GM12878 (cell line): ENCODE data around the gene S100B. TPM values are rescaled to one million over a fixed set of nuclear protein-coding genes. Genes with fewer than 3 reads are reported as not detected.

Experiments
- ATAC-seq: fragments of 200-7000 bp; cut with Tn5 transposase; 3 replicates; pipeline ENCODE4 v1.9.1; 2020; ENCODE audit warnings: mild to moderate bottlenecking, moderate library complexity
- BruUV-seq: library from RNA; stranded (reverse); fragments of 400-500 nt; replicated peaks from 2 replicates; lab custom pipeline; 2021; lab: Mats Ljungman, UMichigan
- CTCF ChIA-PET: fragments of 300-600 bp; sonication (Branson Sonifier 250); formaldehyde crosslinking; extraction: SDS; loops from one replicate; lab custom pipeline; 2021; ENCODE audit warnings: inconsistent platforms; lab: Yijun Ruan, JAX
- POLR2A ChIA-PET: fragments of 350-600 bp; formaldehyde crosslinking; extraction: SDS; loops from one replicate; lab custom pipeline; 2021; ENCODE audit warnings: inconsistent platforms; lab: Charles Lee
- RAD21 ChIA-PET: fragments of 300-600 bp; sonication (Branson Sonifier 250); formaldehyde crosslinking; loops from one replicate; lab custom pipeline; 2023; ENCODE audit warnings: antibody characterized with exemption; ENCODE audit not compliant: unreplicated experiment; lab: Charles Lee
- SMC1A ChIA-PET: fragments of 300-600 bp; sonication (Branson Sonifier 250); formaldehyde crosslinking; loops from one replicate; lab custom pipeline; 2023; ENCODE audit not compliant: unreplicated experiment, uncharacterized antibody; lab: Charles Lee
- DNase-seq: peaks from one replicate; pipeline ENCODE4 v3.0.0-alpha.2; 2011; ENCODE audit warnings: low read depth, low spot score
- FAIRE-seq: peaks from 3 replicates; lab custom pipeline; 2011; peaks lifted over from hg19 to GRCh38; lab: Jason Lieb, UNC
- H2AFZ ChIP-seq: 2 replicates; pipeline ENCODE4 v1.6.0; 2011; ENCODE audit warnings: low read depth, low read length, control low read depth; ENCODE audit not compliant: control insufficient read depth
- H3K27ac ChIP-seq: 2 replicates; pipeline ENCODE4 v1.5.1; 2011; ENCODE audit warnings: control low read depth; ENCODE audit not compliant: control insufficient read depth, insufficient read depth
- H3K27me3 ChIP-seq, 2 experiments: replicated peaks in 1 of 2; 2 replicates each; pipeline versions ENCODE4 v1.6.0 to v1.6.1; 2011; ENCODE audit warnings: low read length in 1 of 2; ENCODE audit not compliant: control insufficient read depth in 2 of 2, insufficient read depth in 2 of 2
- H3K36me3 ChIP-seq, 2 experiments: 2 replicates each; pipeline ENCODE4 v1.5.1; 2011; ENCODE audit warnings: low read length in 1 of 2; ENCODE audit not compliant: control insufficient read depth in 2 of 2, insufficient read depth in 2 of 2
- H3K4me1 ChIP-seq: 2 replicates; pipeline ENCODE4 v1.6.1; 2011; ENCODE audit warnings: mild to moderate bottlenecking, low read length, moderate library complexity, mixed read lengths; ENCODE audit not compliant: control insufficient read depth, insufficient read depth
- H3K4me2 ChIP-seq: 2 replicates; pipeline ENCODE4 v1.6.0; 2011; ENCODE audit warnings: control low read depth; ENCODE audit not compliant: control insufficient read depth, insufficient read depth
- H3K4me3 ChIP-seq: fragments of 200-600 bp; sonication (generic); 2 replicates; pipeline ENCODE4 v1.5.1; 2016
- H3K79me2 ChIP-seq: 2 replicates; pipeline ENCODE4 v1.6.0; 2011; ENCODE audit warnings: low read length; ENCODE audit not compliant: control insufficient read depth, insufficient read depth
- H3K9ac ChIP-seq: 2 replicates; pipeline ENCODE4 v1.8.0; 2011; ENCODE audit warnings: low read length, control low read depth, mixed read lengths; ENCODE audit not compliant: control insufficient read depth, insufficient read depth
- H3K9me3 ChIP-seq: replicated peaks from 3 replicates; pipeline ENCODE4 v1.5.1; 2011; ENCODE audit warnings: mild to moderate bottlenecking, low read length; ENCODE audit not compliant: control insufficient read depth, insufficient read depth
- H4K20me1 ChIP-seq: 2 replicates; pipeline ENCODE4 v1.6.0; 2011; ENCODE audit not compliant: control insufficient read depth, insufficient read depth
- ASH2L ChIP-seq: fragments of 300-600, 200-600 bp; sonication (generic); IDR thresholded peaks from 2 replicates; pipeline ENCODE4 v1.6.1; 2017; ENCODE audit warnings: low read depth, mild to moderate bottlenecking, borderline replicate concordance
- CREM ChIP-seq: IDR thresholded peaks from 2 replicates; pipeline ENCODE4 v1.6.1; 2014; ENCODE audit warnings: antibody characterized with exemption, low read depth
- ELK1 ChIP-seq: IDR thresholded peaks from 2 replicates; pipeline ENCODE4 v1.6.1; 2012; ENCODE audit warnings: low read depth, low read length, improper control_type of control experiment
- EP300 ChIP-seq, 2 experiments: fragments of 150-350 bp in 1 of 2; IDR thresholded peaks; 2 replicates each; pipeline ENCODE4 v1.6.1; 2011 to 2012; ENCODE audit warnings: low read depth in 2 of 2, low read length in 2 of 2, borderline replicate concordance in 1 of 2, improper control_type of control experiment in 1 of 2, inconsistent platforms in 1 of 2; ENCODE audit not compliant: control insufficient read depth in 1 of 2
- HDAC2 ChIP-seq: fragments of 200-600 bp; sonication (generic); IDR thresholded peaks from 2 replicates; pipeline ENCODE4 v1.6.1; 2017
- HDGF ChIP-seq: fragments of 450-650 bp; IDR thresholded peaks from 2 replicates; pipeline ENCODE4 v1.6.1; 2016; ENCODE audit warnings: antibody characterized with exemption
- IKZF2 ChIP-seq, 2 experiments: fragments of 450-650 bp; IDR thresholded peaks; 2 replicates each; pipeline ENCODE4 v1.6.1; 2017; ENCODE audit warnings: mild to moderate bottlenecking in 2 of 2, moderate library complexity in 2 of 2
- KAT2A ChIP-seq: conservative IDR thresholded peaks from 2 replicates; pipeline ENCODE4 v1.6.1; 2011; ENCODE audit warnings: low read depth, low read length; ENCODE audit not compliant: control insufficient read depth
- LARP7 ChIP-seq: fragments of 450-650 bp; IDR thresholded peaks from 2 replicates; pipeline ENCODE4 v1.6.1; 2017; ENCODE audit warnings: mild to moderate bottlenecking
- NFIC ChIP-seq: IDR thresholded peaks from 2 replicates; pipeline ENCODE4 v1.6.1; 2012; ENCODE audit warnings: low read depth, mild to moderate bottlenecking, inconsistent platforms, low read length, moderate library complexity
- NR2C2 ChIP-seq: IDR thresholded peaks from 2 replicates; pipeline ENCODE4 v1.6.1; 2011; ENCODE audit warnings: borderline replicate concordance, low read depth; ENCODE audit not compliant: control insufficient read depth, insufficient read length
- RBBP5 ChIP-seq: fragments of 200-600 bp; sonication (generic); conservative IDR thresholded peaks from 2 replicates; pipeline ENCODE4 v1.6.1; 2016
- SIX5 ChIP-seq: IDR thresholded peaks from 2 replicates; pipeline ENCODE4 v1.6.1; 2011; ENCODE audit warnings: mild to moderate bottlenecking, low read depth, low read length, moderate library complexity; ENCODE audit not compliant: severe bottlenecking
- SMAD1 ChIP-seq: fragments of 450-650 bp; IDR thresholded peaks from 2 replicates; pipeline ENCODE4 v1.6.1; 2018; ENCODE audit warnings: mild to moderate bottlenecking, low read depth; ENCODE audit not compliant: partially characterized antibody
- SREBF1 ChIP-seq: IDR thresholded peaks from 2 replicates; pipeline ENCODE4 v1.6.1; 2012; ENCODE audit warnings: mild to moderate bottlenecking, low read length
- SRF ChIP-seq, 2 experiments: IDR thresholded peaks; 2 replicates each; pipeline ENCODE4 v1.6.1; 2011; ENCODE audit warnings: low read depth in 2 of 2, low read length in 2 of 2, mild to moderate bottlenecking in 1 of 2, moderate library complexity in 1 of 2
- ZBED1 ChIP-seq: IDR thresholded peaks from 2 replicates; pipeline ENCODE4 v1.6.1; 2016; ENCODE audit warnings: borderline replicate concordance
- WGBS: methylation state at CpG from one replicate; pipeline ENCODE4 v1.1.6; 2016; ENCODE audit warnings: low lambda C conversion rate; ENCODE audit not compliant: insufficient replicate concordance, insufficient coverage; ENCODE audit errors: missing lambda C conversion rate; 5-methylcytosine and 5-hydroxymethylcytosine counted together
- in situ Hi-C: fragments of 300-500 bp; cut with MboI; formaldehyde crosslinking; loops from 9 replicates; pipeline ENCODE4 v1.14.3; 2018; ENCODE audit warnings: mixed read lengths
- intact Hi-C: fragments of 100-400 bp; cut with micrococcal nuclease; formaldehyde crosslinking; loops from one replicate; pipeline ENCODE4 v1.14.2; 2022; ENCODE audit not compliant: unreplicated experiment
- polyA plus RNA-seq, 11 experiments: library from polyadenylated mRNA; depleted of rRNA in 4 of 11; unstranded in 6 of 11; stranded (reverse) in 5 of 11; fragments of >200 nt; fragmentation: Nextera tagmentation in 4 of 11; fragmentation: Illumina TruSeq in 1 of 11; extraction: Ambion mirVana in 4 of 11; extraction: Trizol in 1 of 11; gene quantifications; 1 replicate in 1 of 11; 2 replicates in 10 of 11; pipeline versions ENCODE4 v1.2.1 to v1.2.3, GENCODE V29; 2011 to 2016; ENCODE audit warnings: inconsistent platforms in 2 of 11, missing spikeins in 2 of 11, low read depth in 1 of 11
- total RNA-seq, 4 experiments: library from RNA; depleted of rRNA in 3 of 4; stranded (reverse); fragments of >200 nt in 3 of 4; fragmentation: Illumina TruSeq in 1 of 4; extraction: Trizol in 1 of 4; gene quantifications; 2 replicates each; pipeline versions ENCODE4 v1.2.1 to v1.2.3, GENCODE V29; 2013 to 2021
- TF ChIP-seq, protein P1 (sequence below): fragments of 450-650 bp; IDR thresholded peaks from 2 replicates; pipeline ENCODE4 v1.6.1; 2017; ENCODE audit warnings: mild to moderate bottlenecking, moderate library complexity

The S100B gene
- total and polyA plus RNA-seq, 10 of the 15 experiments (the other 5 are each of a cell fraction or from before 2014, with no cell fraction given): 0.11 to 0.22 TPM; not detected in 8

GRCh38 chr21:46600305-46600704 is 4.6 kb downstream of the S100B start:
- ChIA-PET RAD21 (no interaction called here), CTCF (no interaction called here), POLR2A (no interaction called here)
- FAIRE-seq (no peak), ATAC-seq (no peak)
- no TSS peak for BruUV-seq
- 50% methylated on average over 5 of the region's 5 CpGs for WGBS
- H3K79me2 ChIP-seq: no peaks in the 10 kb centered on the region
- no peaks in the 10 kb centered on the region for H3K36me3 ChIP-seq
- intact Hi-C loops: no loop called here
- no peaks in the 10 kb centered on the region for H3K9me3 ChIP-seq
- TF ChIP-seq HDGF: no peak
- no peak for TF ChIP-seq KAT2A
- TF ChIP-seq ELK1: no peak
- no peak for TF ChIP-seq SMAD1
- TF ChIP-seq ASH2L: no peak
- no peak for TF ChIP-seq ZBED1
- TF ChIP-seq NR2C2: no peak
- no peak for TF ChIP-seq NFIC
- TF ChIP-seq IKZF2 (IDR thresholded peaks at IDR 0.05): no peak
- TF ChIP-seq SIX5: no peak
- no peak for TF ChIP-seq SREBF1
- no peak for TF ChIP-seq CREM
- no peak for TF ChIP-seq HDAC2
- no peak for TF ChIP-seq RBBP5
- TF ChIP-seq, protein P1, sequence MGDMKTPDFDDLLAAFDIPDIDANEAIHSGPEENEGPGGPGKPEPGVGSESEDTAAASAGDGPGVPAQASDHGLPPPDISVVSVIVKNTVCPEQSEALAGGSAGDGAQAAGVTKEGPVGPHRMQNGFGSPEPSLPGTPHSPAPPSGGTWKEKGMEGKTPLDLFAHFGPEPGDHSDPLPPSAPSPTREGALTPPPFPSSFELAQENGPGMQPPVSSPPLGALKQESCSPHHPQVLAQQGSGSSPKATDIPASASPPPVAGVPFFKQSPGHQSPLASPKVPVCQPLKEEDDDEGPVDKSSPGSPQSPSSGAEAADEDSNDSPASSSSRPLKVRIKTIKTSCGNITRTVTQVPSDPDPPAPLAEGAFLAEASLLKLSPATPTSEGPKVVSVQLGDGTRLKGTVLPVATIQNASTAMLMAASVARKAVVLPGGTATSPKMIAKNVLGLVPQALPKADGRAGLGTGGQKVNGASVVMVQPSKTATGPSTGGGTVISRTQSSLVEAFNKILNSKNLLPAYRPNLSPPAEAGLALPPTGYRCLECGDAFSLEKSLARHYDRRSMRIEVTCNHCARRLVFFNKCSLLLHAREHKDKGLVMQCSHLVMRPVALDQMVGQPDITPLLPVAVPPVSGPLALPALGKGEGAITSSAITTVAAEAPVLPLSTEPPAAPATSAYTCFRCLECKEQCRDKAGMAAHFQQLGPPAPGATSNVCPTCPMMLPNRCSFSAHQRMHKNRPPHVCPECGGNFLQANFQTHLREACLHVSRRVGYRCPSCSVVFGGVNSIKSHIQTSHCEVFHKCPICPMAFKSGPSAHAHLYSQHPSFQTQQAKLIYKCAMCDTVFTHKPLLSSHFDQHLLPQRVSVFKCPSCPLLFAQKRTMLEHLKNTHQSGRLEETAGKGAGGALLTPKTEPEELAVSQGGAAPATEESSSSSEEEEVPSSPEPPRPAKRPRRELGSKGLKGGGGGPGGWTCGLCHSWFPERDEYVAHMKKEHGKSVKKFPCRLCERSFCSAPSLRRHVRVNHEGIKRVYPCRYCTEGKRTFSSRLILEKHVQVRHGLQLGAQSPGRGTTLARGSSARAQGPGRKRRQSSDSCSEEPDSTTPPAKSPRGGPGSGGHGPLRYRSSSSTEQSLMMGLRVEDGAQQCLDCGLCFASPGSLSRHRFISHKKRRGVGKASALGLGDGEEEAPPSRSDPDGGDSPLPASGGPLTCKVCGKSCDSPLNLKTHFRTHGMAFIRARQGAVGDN: no peak
- no peak for TF ChIP-seq EP300 (IDR thresholded peaks at IDR 0.05; ENCODE audit: borderline replicate concordance in 1 of 2, control insufficient read depth in 1 of 2, low read depth in 2 of 2, low read length in 2 of 2)
- no peak for TF ChIP-seq LARP7
- no peak for TF ChIP-seq SRF (IDR thresholded peaks at IDR 0.05; ENCODE audit: low read depth in 2 of 2, low read length in 2 of 2)
- TF ChIP-seq, all 136 proteins: peak for 0
- Histone ChIP-seq H2AFZ (no peak overlapping the region), H3K4me3 (no peak overlapping the region), H3K9ac (no peak overlapping the region), H3K27me3 (no peaks in the 10 kb centered on the region), H3K4me2 (no peak overlapping the region), H3K4me1 (no peaks in the 10 kb centered on the region; the same call in 1 of the 2 replicates), H4K20me1 (no peaks in the 10 kb centered on the region), H3K27ac (no peak overlapping the region)
- SMC1A ChIA-PET: no interaction called here
- in situ Hi-C loops: no loop called here
- no peak for DNase-seq
